Thoracic aorta (tissue), 2 donors: ENCODE data around the gene ZCCHC18. TPM values are rescaled to one million over a fixed set of nuclear protein-coding genes. Genes with fewer than 3 reads are reported as not detected.
A peak's percentile ranks its signal among the peaks of the same experiment; 100 is the strongest.

Experiments used
- ATAC-seq: fragments of 150-250 bp; one replicate; pipeline ENCODE4 v1.8.0; 2017; ENCODE audit warnings: low read depth; ENCODE audit not compliant: insufficient number of reproducible peaks, low FRiP score
- DNase-seq: peaks from one replicate; pipeline ENCODE4 v3.0.0-alpha.2; 2020; ENCODE audit warnings: low spot score
- H3K27ac ChIP-seq, 2 donors: fragments of 200-600 bp; sonication (generic); 1 replicate in 1 of 2; 2 replicates in 1 of 2; pipeline ENCODE4 v1.5.1; 2016; ENCODE audit warnings: mild to moderate bottlenecking in 2 of 2, moderate library complexity in 2 of 2
- H3K27me3 ChIP-seq: fragments of 200-600 bp; sonication (generic); replicated peaks from 2 replicates; pipeline ENCODE4 v1.6.0; 2016; ENCODE audit warnings: mild to moderate bottlenecking; ENCODE audit not compliant: insufficient read depth
- H3K36me3 ChIP-seq: fragments of 200-600 bp; sonication (generic); one replicate; pipeline ENCODE4 v1.5.1; 2016
- H3K4me1 ChIP-seq, 2 donors: fragments of 200-600 bp; sonication (generic); 1 replicate in 1 of 2; 2 replicates in 1 of 2; pipeline versions ENCODE4 v1.5.1 to v1.6.0; 2016; ENCODE audit warnings: low read depth in 2 of 2, mild to moderate bottlenecking in 1 of 2; ENCODE audit not compliant: control insufficient read depth in 1 of 2
- H3K4me3 ChIP-seq: fragments of 200-600 bp; sonication (generic); 2 replicates; pipeline ENCODE4 v1.5.1; 2016; ENCODE audit warnings: mild to moderate bottlenecking
- H3K9me3 ChIP-seq: fragments of 200-600 bp; sonication (generic); 2 replicates; pipeline ENCODE4 v1.5.1; 2016
- CTCF ChIP-seq: fragments of 200-600 bp; sonication (generic); IDR thresholded peaks from one replicate; pipeline ENCODE4 v1.5.1; 2019; ENCODE audit warnings: antibody characterized with exemption
- total RNA-seq, 2 donors: library from RNA; depleted of rRNA; stranded (reverse); fragments of >200 nt; gene quantifications; one replicate each; pipeline versions ENCODE4 v1.1.0 to v1.2.3, GENCODE V29; 2016

ZCCHC18 gene
- total RNA-seq, 2 donors from 2014 or later, result 0.49 to 3.9 TPM

- TF ChIP-seq CTCF, result no peak
- Histone ChIP-seq H3K4me3 (no peak overlapping the region), H3K36me3 (no peaks in the 10 kb centered on the region), H3K9me3 (no peaks in the 10 kb centered on the region), H3K27me3 (no peaks in the 10 kb centered on the region), H3K4me1 (no peaks in the 10 kb centered on the region), H3K27ac (peak overlapping the region in 1 of 2 donors; percentile 3)
- ATAC-seq (no peak), DNase-seq (no peak)
These were observed 23.4 kb downstream of the ZCCHC18 start for GRCh38 chrX:104135677-104136076.

- peak; percentile 79 for ATAC-seq
- DNase-seq, result peak; percentile 21
- H3K4me1 ChIP-seq, result no peaks in the 10 kb centered on the region
- H3K36me3 ChIP-seq, result no peaks in the 10 kb centered on the region
- no peaks in the 10 kb centered on the region for H3K27me3 ChIP-seq
- peak; percentile 58 for TF ChIP-seq CTCF
- H3K9me3 ChIP-seq, result no peaks in the 10 kb centered on the region
- H3K27ac ChIP-seq, result peak overlapping the region; percentile 70 to 72
- H3K4me3 ChIP-seq, result peak overlapping the region; percentile 68
These were observed 24.1 kb downstream of the ZCCHC18 start for GRCh38 chrX:104136241-104137019.

- no peaks in the 10 kb centered on the region for H3K36me3 ChIP-seq
- ATAC-seq, result no peak
- no peaks in the 10 kb centered on the region for H3K4me1 ChIP-seq
- H3K27me3 ChIP-seq, result no peaks in the 10 kb centered on the region
- H3K27ac ChIP-seq, result no peak overlapping the region
- DNase-seq, result no peak
- H3K4me3 ChIP-seq, result no peak overlapping the region
- TF ChIP-seq CTCF, result no peak
- no peaks in the 10 kb centered on the region for H3K9me3 ChIP-seq
These were observed 25.2 kb downstream of the ZCCHC18 start for GRCh38 chrX:104137496-104137895.

GRCh38 chrX:104141087-104141760, 28.9 kb downstream of the ZCCHC18 start:
- no peak overlapping the region for H3K27ac ChIP-seq
- TF ChIP-seq CTCF, result no peak
- no peaks in the 10 kb centered on the region for H3K9me3 ChIP-seq
- ATAC-seq (no peak), DNase-seq (no peak)
- no peak overlapping the region for H3K4me3 ChIP-seq
- H3K4me1 ChIP-seq, result no peaks in the 10 kb centered on the region
- no peaks in the 10 kb centered on the region for H3K27me3 ChIP-seq
- H3K36me3 ChIP-seq, result no peaks in the 10 kb centered on the region

DNA sequence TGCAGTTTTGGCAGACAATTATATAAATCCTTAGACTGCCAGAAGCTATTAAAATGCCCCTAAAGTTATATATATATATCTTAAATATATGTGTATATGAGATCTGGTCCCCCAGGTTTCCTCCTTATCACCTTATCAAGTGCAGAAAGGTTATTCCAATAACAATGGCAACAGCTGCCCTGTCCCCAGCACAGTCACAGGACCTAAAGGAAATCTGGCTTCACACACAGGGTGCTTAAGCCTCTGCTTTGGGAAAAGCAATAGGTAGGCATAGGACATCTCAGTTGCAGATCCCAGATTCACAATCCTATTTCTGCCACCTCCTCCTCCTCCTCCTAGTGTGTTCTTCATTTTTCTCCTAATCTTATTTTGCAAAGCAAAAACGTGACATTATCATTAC, 38.7 kb downstream of the ZCCHC18 start:
- ATAC-seq (no peak), DNase-seq (no peak)
- Histone ChIP-seq H3K4me3 (no peak overlapping the region), H3K27ac (no peak overlapping the region), H3K27me3 (no peaks in the 10 kb centered on the region), H3K36me3 (no peaks in the 10 kb centered on the region), H3K9me3 (no peaks in the 10 kb centered on the region), H3K4me1 (no peaks in the 10 kb centered on the region)
- TF ChIP-seq CTCF, result no peak
